HG03575 (cell line): ENCODE data around the gene SLC5A5.

Experiments used
- ATAC-seq: cut with Tn5 transposase; IDR thresholded peaks from one replicate; pipeline ENCODE4 v1.9.1; 2021; ENCODE audit not compliant: unreplicated experiment, insufficient number of reproducible peaks, low FRiP score; ENCODE audit errors: extremely low read depth

SLC5A5 gene

GRCh38 chr19:17943274-17944221 is 71.8 kb downstream of the SLC5A5 start:
- ATAC-seq: no peak

- no peak for ATAC-seq
Measured at GRCh38 chr19:17944301-17944700, 72.6 kb downstream of the SLC5A5 start.
